ENCODE data around the gene TMEM220.

The TMEM220 gene

DNA sequence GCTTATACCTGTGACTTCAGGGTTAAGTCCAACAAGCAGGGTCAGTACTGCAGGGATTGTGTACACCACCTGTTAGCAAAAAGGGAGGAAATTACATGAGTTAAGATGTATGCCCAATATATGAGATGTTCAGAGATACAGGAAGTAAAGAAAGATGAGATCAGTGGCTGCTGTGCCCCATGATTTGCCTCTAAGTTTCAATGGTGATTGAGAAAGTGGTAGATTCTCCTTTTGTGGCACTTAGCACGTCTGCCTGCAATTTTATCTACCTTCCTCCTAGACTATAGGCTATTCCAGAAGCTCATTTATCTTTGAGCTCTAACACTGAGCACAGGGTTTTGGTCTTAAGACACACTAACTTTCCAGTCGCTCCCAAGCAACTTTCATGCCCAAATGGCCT lies 3.6 kb downstream of the TMEM220 start:
- TF ChIP-seq, protein P1, sequence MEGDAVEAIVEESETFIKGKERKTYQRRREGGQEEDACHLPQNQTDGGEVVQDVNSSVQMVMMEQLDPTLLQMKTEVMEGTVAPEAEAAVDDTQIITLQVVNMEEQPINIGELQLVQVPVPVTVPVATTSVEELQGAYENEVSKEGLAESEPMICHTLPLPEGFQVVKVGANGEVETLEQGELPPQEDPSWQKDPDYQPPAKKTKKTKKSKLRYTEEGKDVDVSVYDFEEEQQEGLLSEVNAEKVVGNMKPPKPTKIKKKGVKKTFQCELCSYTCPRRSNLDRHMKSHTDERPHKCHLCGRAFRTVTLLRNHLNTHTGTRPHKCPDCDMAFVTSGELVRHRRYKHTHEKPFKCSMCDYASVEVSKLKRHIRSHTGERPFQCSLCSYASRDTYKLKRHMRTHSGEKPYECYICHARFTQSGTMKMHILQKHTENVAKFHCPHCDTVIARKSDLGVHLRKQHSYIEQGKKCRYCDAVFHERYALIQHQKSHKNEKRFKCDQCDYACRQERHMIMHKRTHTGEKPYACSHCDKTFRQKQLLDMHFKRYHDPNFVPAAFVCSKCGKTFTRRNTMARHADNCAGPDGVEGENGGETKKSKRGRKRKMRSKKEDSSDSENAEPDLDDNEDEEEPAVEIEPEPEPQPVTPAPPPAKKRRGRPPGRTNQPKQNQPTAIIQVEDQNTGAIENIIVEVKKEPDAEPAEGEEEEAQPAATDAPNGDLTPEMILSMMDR (IDR thresholded peaks at IDR 0.05; ENCODE audit: control insufficient read depth, insufficient read depth, low read depth, low read length, missing control alignments): no peak
- no peak for DNase-seq (ENCODE audit: low read depth)
- H3K4me3 ChIP-seq (ENCODE audit: control insufficient read depth, low read depth, low read length): no peak overlapping the region

DNA sequence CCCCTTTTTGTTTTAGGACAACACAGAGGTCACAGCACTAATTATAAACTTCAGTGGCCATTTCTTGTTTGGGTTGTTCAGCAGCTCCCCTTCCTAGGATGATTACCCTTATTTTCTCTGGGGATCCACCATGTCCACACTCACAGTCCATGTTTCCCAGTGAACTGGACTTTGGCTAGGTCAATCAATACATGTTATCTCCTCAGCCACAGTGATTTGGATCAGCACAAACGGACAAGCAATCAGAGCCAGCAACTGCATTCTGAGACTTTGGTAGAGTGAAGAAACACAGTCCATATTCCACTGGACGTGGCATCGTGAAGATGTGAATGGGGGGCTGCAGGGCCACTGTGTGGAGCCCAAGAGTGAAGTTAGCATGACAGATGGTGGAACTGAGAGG lies 4.6 kb downstream of the TMEM220 start:
- no peak for DNase-seq (ENCODE audit: low read depth)
- TF ChIP-seq, protein P1 (IDR thresholded peaks at IDR 0.05; ENCODE audit: control insufficient read depth, insufficient read depth, low read depth, low read length, missing control alignments): no peak
- H3K4me3 ChIP-seq (ENCODE audit: control insufficient read depth, low read depth, low read length): no peak overlapping the region

DNA sequence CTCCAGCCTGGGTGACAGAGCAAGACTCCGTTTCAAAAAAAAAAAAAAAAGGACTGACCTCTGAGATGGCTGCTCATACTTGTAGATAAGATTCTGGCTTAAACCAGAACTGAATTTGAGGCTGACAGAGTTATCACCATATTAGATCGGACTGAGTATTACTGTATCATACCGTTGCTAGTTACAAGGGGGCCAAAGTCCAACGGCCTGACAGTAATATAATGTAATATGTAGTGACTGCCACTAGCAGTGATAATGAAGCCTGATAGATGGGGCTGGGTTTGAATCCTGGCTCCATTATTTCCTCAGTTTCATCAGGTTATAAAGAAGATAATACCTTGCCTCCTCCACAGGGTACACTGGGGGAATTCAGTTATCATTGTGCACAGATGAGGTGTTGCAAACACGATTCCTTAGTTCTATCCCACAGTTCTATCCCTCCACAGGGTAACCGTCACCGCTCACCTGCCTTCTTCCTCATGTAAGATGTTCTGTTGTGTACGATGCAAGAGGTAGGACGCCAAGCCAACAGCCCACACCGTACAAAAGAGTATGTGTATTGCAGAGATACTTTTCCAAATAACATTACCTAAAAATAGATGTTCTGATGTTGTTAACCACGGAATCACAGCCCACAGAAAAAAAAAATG lies 5.2 kb downstream of the TMEM220 start:
- no peak for DNase-seq (ENCODE audit: low read depth)

DNA sequence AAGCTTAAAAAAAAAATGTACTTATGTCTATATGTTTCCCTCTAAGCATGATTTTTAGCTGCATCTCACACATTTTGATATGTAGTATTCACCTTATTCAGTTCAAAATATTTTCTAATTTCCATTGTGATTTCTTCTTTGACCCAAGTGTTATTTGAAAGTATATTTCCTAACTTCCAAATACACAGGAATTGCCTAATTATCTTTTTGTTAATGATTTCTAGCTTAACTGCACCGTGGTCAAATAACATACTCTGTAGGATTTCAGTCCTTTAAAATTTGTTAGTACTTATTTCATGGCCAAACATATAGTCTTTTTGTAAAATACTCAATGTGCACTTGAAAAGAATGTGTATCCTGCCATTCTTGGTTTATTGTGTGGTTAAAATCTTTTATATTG lies 11.3 kb downstream of the TMEM220 start:
- TF ChIP-seq, protein P1 (IDR thresholded peaks at IDR 0.05; ENCODE audit: control insufficient read depth, insufficient read depth, low read depth, low read length, missing control alignments): no peak
- DNase-seq (ENCODE audit: low read depth): no peak
- no peak overlapping the region for H3K4me3 ChIP-seq (ENCODE audit: control insufficient read depth, low read depth, low read length)

More for the DNA sequence above, 5.2 kb downstream of the TMEM220 start:
- H3K4me3 ChIP-seq (ENCODE audit: control insufficient read depth, low read depth, low read length): no peak overlapping the region
- TF ChIP-seq, protein P1 (IDR thresholded peaks at IDR 0.05; ENCODE audit: control insufficient read depth, insufficient read depth, low read depth, low read length, missing control alignments): no peak

DNA sequence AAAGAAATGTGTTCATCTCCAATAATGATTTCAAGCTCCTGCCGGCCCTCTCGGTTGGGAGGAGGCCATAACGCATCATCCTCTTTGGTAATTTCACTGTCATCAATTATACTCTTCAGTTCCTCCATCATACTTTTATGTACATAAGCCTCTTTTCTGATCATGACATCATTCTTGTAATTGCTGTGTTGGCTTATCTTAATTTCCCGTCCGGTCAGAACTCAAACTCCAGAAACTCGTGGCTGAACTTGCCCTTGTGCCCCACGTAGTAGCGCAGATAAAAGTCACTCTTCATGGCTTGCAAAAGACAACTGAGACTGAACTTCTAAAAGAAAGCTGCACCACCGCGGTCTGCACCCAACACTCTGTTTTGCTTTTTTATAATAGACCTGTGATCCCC lies 13.6 kb downstream of the TMEM220 start:
- no peak overlapping the region for H3K4me3 ChIP-seq (ENCODE audit: control insufficient read depth, low read depth, low read length)
- DNase-seq (ENCODE audit: low read depth): no peak
- TF ChIP-seq, protein P1 (IDR thresholded peaks at IDR 0.05; ENCODE audit: control insufficient read depth, insufficient read depth, low read depth, low read length, missing control alignments): no peak

DNA sequence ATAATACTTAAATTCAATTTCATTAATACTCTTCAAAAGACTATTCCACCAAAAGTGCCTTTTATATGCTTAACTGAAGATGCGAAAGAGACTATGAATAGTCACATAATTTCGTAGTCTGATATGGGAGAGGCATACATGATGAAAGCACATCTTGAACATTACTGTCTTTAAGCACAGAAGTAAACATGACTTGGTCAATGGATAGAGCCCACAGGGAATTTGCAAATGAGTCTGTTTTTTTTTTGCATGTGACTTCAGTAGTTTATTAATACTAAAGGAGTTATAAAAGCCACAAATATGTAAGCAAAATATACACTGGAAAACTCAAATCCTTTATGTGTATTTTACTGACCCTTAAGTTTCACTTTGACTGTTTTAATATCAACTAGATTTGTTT lies 16.5 kb downstream of the TMEM220 start:
- DNase-seq (ENCODE audit: low read depth): no peak
- TF ChIP-seq, protein P1 (IDR thresholded peaks at IDR 0.05; ENCODE audit: control insufficient read depth, insufficient read depth, low read depth, low read length, missing control alignments): no peak
- no peak overlapping the region for H3K4me3 ChIP-seq (ENCODE audit: control insufficient read depth, low read depth, low read length)

All from AG09309 (cell line).